Right cardiac atrium (tissue), 5 donors: ENCODE results near the gene EMSY. TPM values are rescaled to one million over a fixed set of nuclear protein-coding genes. Genes with fewer than 3 reads are reported as not detected.

Experiments
- ATAC-seq, 2 donors: fragments of 200-7000 bp; cut with Tn5 transposase; one replicate each; pipeline versions ENCODE4 v1.8.0 to v1.9.1; 2020; ENCODE audit warnings: moderate library complexity in 2 of 2, mild to moderate bottlenecking in 1 of 2
- DNase-seq, 3 donors: peaks; one replicate each; pipeline ENCODE4 v3.0.0-alpha.2; 2020
- H3K27ac ChIP-seq: one replicate; pipeline ENCODE4 v1.5.1; 2013; ENCODE audit warnings: mild to moderate bottlenecking, low read length, control low read depth, moderate library complexity
- H3K27me3 ChIP-seq: one replicate; pipeline ENCODE4 v1.6.1; 2013; ENCODE audit not compliant: control insufficient read depth, insufficient read depth
- H3K4me1 ChIP-seq: one replicate; pipeline ENCODE4 v1.6.1; 2013; ENCODE audit warnings: low read length; ENCODE audit not compliant: control insufficient read depth, insufficient read depth
- H3K4me3 ChIP-seq: one replicate; pipeline ENCODE4 v1.5.1; 2013; ENCODE audit warnings: low read length, control low read depth
- H3K9me3 ChIP-seq: one replicate; pipeline ENCODE4 v1.6.1; 2013; ENCODE audit warnings: low read length; ENCODE audit not compliant: control insufficient read depth
- WGBS: extraction: QIAGEN DNeasy Blood & Tissue Kit; methylation state at CpG from one replicate; pipeline ENCODE4 v1.1.7; 2013; 5-methylcytosine and 5-hydroxymethylcytosine counted together
- intact Hi-C, 4 donors: fragments of 100-400 bp; cut with DNase I; formaldehyde crosslinking; loops; one replicate each; pipeline versions ENCODE4 v1.11.0 to v1.14.0; 2022 to 2023
- polyA plus RNA-seq: library from polyadenylated mRNA; stranded (reverse); fragments of 200-250 nt; gene quantifications from one replicate; pipeline ENCODE4 v1.2.3, GENCODE V29; 2013
- total RNA-seq, 4 donors: library from RNA; stranded (reverse); fragmentation: NEBNext Ultra II Directional; extraction: Animal tissue kit (Norgen Biotek cat#: 25700); gene quantifications; one replicate each; pipeline ENCODE4 v1.2.1, GENCODE V29; 2021
- donor health status: healthy with polysubstance abuse.
- donor health status: DM: no; HTN: yes; CAD: no.
- donor health status: DM: no; HTN: no; CAD: no.
- donor health status: DM: no; HTN: yes; CAD: no; lungs with severe emphysema.
- donor health status: DM: yes; HTN: yes; CAD: no.

Gene EMSY
- total and polyA plus RNA-seq, 5 donors: 7.8 to 22.7 (median 19.7) TPM

DNA sequence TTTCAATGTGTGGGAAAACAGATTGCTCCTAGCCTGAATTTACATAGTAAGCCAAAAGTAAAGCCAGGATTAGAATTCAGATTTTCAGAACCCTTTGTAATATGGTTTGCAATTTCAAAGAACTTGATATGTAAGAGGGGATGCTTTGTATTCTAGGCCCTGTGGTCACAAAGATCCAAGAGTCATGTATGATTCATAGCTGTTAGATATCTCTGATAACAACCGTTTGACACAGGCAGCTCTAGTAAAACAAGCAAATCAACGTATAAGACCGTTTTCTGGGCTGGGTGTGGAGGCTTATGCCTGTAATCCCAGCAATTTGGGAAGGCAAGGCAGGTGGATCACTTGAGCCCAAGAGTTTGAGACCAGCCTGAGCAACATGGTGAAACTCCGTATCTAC, 79.6 kb downstream of the EMSY start:
- WGBS: 82% methylated on average over 4 of the region's 4 CpGs
- Histone ChIP-seq H3K4me3 (no peak overlapping the region), H3K27me3 (no peaks in the 10 kb centered on the region), H3K9me3 (no peaks in the 10 kb centered on the region), H3K4me1 (no peaks in the 10 kb centered on the region), H3K27ac (no peak overlapping the region)
- DNase-seq (no peak), ATAC-seq (no peak)
- intact Hi-C loops: loop anchor here in 1 of 4 donors (10.0 kb wide), 1 partner anchor 480 kb away; no protein-coding TSS in a partner anchor

DNA sequence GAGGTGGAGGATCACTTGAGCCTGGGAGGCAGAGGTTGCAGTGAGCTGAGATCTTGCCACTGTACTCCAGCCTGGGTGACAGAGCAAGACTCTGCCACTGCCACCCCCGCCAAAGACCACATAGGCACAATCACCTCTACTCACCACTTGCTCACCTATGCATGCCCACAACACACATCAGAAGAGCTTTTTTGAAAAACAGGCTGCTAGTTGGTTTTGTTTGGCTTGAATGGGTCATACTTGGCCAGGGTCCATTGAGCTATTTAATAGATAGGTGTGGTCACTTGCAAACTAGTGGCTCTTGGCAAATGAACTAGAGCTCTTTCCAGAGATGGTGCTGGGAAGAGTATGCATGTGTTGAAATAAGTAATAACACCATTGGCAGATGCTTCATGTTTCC, 80.1 kb downstream of the EMSY start:
- WGBS: 100% methylated on average over 1 of the region's 1 CpG
- peak in 1 of 3 donors; percentile 52 for DNase-seq

DNA sequence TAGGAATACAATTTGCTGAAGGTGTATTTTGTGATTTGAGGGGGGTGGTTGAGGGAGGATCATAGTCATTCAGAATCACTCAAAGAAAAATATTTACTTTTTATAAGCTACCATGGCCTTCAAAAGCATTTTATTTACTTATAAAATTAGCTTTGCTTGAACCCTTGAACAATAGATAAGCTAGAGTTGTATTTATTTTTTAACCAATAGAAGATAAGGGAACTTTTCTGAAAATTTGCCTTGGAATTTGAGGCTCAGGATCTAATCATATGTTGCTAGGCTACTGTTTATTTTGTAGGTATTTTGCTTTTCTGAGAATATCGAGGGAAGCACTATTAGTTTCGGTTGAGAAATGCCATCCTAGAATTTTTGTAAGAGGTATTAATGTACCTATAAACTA, 82.1 kb downstream of the EMSY start:
- intact Hi-C loops: loop anchor here in 1 of 4 donors (10.0 kb wide), 1 partner anchor 478 kb away; no protein-coding TSS in a partner anchor
- 35% methylated on average over 2 of the region's 2 CpGs for WGBS
- Histone ChIP-seq H3K27ac (no peak overlapping the region), H3K4me1 (no peaks in the 10 kb centered on the region), H3K4me3 (no peak overlapping the region), H3K9me3 (no peaks in the 10 kb centered on the region), H3K27me3 (no peaks in the 10 kb centered on the region)
- DNase-seq: no peak
- ATAC-seq: no peak

More for the DNA sequence above, 80.1 kb downstream of the EMSY start:
- intact Hi-C loops: loop anchor here in 1 of 4 donors (10.0 kb wide), 1 partner anchor 480 kb away; no protein-coding TSS in a partner anchor
- Histone ChIP-seq H3K9me3 (no peaks in the 10 kb centered on the region), H3K27me3 (no peaks in the 10 kb centered on the region), H3K27ac (no peak overlapping the region), H3K4me3 (no peak overlapping the region), H3K4me1 (no peaks in the 10 kb centered on the region)
- ATAC-seq: peak; percentile 85 to 94

DNA sequence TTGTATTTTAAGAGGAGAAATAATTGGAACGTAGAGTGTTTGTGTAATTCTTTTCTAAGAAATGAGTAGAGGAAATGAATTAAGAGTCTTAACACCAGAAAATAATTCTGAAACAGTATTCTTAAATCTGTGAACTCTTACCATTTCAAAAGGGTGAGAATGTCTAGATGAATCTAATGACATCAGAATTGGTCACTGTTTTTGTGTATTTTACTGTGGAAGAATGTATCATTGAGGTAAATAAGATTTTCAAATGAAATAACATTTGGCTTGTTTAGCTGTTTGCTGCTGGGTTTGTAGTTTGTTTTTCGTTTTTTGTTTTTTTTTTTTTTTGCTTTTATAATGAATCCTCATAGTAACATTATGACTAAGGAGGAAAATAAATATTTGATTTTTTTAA, 97.6 kb downstream of the EMSY start:
- intact Hi-C loops: no loop called here
- Histone ChIP-seq H3K4me1 (no peaks in the 10 kb centered on the region), H3K27ac (no peak overlapping the region), H3K9me3 (no peaks in the 10 kb centered on the region), H3K4me3 (no peak overlapping the region), H3K27me3 (no peaks in the 10 kb centered on the region)
- 77% methylated on average over 2 of the region's 2 CpGs for WGBS
- DNase-seq: no peak
- no peak for ATAC-seq

DNA sequence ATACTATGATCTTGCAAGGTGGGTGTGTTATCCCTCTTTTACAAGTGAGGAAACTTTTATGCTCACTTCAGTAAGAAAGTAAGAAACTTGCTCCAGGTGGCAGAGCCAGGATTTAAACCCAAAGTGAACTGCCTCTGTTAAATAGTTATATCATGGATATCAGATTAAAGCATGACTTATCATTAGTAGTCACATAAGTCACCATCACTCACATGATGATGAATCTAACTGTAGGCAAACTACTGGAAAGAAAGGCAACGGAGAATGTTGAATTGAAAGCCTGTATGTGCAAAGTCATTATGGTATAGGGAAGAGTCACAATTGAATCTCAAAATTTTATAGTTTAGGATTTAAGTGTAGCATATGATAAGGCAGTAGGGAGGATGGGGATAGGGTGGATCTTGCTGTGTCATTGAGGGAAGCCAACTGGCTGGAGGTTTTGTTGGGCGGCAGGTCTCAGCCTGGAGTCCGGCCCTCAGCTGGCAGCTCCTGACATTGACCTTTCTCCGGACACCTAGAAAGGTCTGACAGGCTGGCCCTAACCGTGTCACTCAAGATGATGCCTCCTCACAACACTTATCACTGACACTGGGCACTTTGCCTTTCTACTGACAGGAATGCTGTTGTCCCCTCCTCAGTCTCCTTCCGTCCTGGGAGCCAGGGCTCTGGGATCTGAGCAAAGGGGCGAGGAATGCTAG, 98.3 kb downstream of the EMSY start:
- WGBS: 77% methylated on average over 7 of the region's 7 CpGs

DNA sequence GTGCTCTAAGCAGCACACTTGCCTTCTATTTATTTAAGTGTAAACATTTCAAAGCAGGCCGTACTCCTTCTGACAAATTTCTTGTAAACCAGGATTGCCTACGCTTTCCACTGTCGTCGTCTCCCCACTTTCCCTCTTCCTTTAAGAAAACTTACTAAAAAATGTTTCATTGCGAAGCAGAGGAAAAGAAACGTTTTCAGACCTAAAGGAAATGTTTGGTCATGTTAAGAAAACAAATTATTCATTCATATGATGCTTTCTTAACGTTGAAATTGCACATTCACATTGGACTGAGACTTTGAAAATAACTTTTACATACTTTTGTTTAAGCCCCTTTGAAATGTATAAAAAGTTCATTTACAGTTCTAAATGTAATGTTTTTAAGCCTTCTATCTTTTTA, 106.0 kb downstream of the EMSY start:
- Histone ChIP-seq H3K9me3 (no peaks in the 10 kb centered on the region), H3K4me3 (no peak overlapping the region), H3K4me1 (no peaks in the 10 kb centered on the region), H3K27me3 (no peaks in the 10 kb centered on the region), H3K27ac (no peak overlapping the region)
- intact Hi-C loops: loop anchor here (5.0 to 10.0 kb wide), 2 partner anchors 132 to 134 kb away; no protein-coding TSS in a partner anchor
- no peak for DNase-seq
- 73% methylated on average over 7 of the region's 7 CpGs for WGBS
- ATAC-seq: no peak

More for the DNA sequence above, 98.3 kb downstream of the EMSY start:
- ATAC-seq (peak; percentile 42 to 68), DNase-seq (peak in 1 of 3 donors; percentile 51)
- H3K9me3 ChIP-seq: no peaks in the 10 kb centered on the region
- intact Hi-C loops: no loop called here
- H3K4me3 ChIP-seq: no peak overlapping the region
- H3K27me3 ChIP-seq: no peaks in the 10 kb centered on the region
- no peaks in the 10 kb centered on the region for H3K4me1 ChIP-seq
- H3K27ac ChIP-seq: no peak overlapping the region

DNA sequence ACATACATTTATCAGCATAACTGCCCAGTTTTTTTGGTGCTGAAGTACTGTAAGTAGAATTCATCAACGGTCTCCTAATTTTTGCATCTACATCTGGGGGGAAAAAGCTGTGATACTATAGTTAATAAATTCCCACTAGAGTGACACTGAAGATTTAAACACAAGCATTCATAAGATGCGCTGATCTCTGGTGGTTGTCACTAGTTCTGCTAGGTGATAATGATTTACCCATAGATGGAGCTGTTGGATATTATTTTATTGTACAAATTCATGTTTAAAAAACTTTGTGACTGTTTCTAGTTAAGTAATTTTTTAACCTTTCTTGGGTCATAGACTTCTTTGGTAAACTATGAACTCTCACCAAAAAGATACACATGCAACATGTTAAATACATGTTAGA, 106.6 kb downstream of the EMSY start:
- no peak for ATAC-seq
- H3K4me1 ChIP-seq: no peaks in the 10 kb centered on the region
- no peaks in the 10 kb centered on the region for H3K27me3 ChIP-seq
- H3K9me3 ChIP-seq: no peaks in the 10 kb centered on the region
- intact Hi-C loops: loop anchor here (5.0 to 10.0 kb wide), 2 partner anchors 131 to 133 kb away; no protein-coding TSS in a partner anchor
- H3K4me3 ChIP-seq: no peak overlapping the region
- DNase-seq: no peak
- no peak overlapping the region for H3K27ac ChIP-seq
- WGBS: 68% methylated on average over 2 of the region's 2 CpGs

DNA sequence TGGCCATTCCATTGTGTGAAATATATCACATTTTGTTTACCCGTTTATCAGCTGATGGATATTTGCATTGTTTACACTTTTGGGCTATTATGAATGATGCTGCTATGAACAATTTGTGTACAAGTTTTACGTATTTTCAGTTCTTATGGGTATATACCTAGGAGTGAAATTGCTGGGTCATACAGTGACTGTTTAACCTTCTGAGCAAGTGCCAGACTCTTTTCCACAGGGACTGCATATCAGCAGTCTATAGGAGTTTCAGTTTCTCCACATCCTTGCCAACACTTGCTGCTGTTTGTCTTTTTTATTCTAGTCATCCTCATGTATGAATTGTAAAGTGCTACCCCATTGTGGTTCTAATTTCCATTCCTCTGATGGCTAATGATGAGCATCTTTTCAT, 108.2 kb downstream of the EMSY start:
- WGBS: over 99% methylated on average over 2 of the region's 2 CpGs
- intact Hi-C loops: loop anchor here (5.0 to 10.0 kb wide), 2 partner anchors 129 to 132 kb away; no protein-coding TSS in a partner anchor
- H3K4me3 ChIP-seq: no peak overlapping the region

DNA sequence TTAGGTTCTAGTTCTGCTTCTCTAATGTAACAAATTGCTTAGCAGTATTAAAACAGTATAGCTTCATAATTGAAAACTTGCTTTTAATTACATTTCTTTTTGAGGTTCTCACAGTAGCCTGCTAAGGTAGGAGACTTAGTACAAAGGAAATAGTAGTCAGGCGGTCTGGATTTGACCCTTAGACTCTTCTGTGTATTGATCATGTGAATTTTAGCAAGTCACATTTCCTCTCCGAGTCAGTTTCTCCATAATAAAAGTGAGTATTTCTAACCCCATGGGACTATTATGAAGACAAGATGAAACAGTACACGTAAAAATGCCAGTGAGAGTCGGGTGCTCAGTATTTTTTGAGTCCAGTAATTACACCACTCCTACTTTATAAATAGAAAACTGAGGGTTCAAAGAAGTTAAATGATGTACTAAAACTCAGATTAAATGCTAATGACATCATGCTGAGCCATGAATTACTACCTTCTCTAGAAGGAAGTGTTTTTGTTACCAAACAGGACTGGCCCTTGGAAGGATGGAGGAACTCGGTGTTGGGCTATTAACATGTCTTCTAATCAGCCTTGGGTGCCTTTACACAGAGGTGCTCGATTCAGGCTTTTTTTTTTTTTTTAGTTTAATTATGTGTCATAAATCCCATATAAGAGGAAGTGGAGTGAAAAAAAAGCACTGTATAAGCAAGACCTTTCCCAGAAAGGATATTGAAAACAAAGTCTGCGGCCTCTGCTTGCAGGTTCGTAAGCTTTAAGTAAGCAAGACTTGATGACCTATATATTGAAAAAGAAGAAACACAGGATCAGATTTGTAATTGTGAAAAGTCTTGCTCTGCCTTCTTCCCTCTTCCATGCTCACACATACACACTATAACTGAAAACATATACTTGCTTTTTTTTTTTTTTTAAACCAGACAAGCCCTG, 109.0 kb downstream of the EMSY start:
- no peak for ATAC-seq
- intact Hi-C loops: loop anchor here (5.0 to 10.0 kb wide), 2 partner anchors 128 to 131 kb away; no protein-coding TSS in a partner anchor

More for the DNA sequence above, 108.2 kb downstream of the EMSY start:
- Histone ChIP-seq H3K27me3 (no peaks in the 10 kb centered on the region), H3K27ac (no peak overlapping the region), H3K4me1 (no peaks in the 10 kb centered on the region), H3K9me3 (no peaks in the 10 kb centered on the region)
- no peak for ATAC-seq
- DNase-seq: no peak

DNA sequence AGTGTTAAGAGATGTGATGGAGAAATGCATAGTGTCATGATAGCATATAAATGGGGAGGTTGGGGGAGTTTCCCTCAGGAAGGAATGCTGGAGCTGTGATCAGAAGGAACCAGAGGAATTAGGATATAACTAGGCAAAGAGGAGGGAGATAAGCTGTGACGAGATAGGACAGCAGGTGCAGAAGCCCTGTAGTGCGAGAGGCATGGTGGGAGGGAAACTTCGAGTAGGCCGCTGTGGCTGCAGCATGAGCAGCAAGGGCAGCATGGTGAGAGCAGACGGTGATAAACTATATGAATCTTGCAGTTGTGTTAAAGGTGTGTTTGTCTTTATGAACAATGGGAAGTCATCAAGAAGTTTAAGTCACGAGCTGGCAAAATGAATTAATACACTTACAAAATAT, 109.9 kb downstream of the EMSY start:
- Histone ChIP-seq H3K9me3 (no peaks in the 10 kb centered on the region), H3K4me1 (no peaks in the 10 kb centered on the region), H3K4me3 (no peak overlapping the region), H3K27ac (no peak overlapping the region), H3K27me3 (no peaks in the 10 kb centered on the region)
- ATAC-seq (no peak), DNase-seq (no peak)
- intact Hi-C loops: loop anchor here (5.0 to 10.0 kb wide), 2 partner anchors 128 to 130 kb away; no protein-coding TSS in a partner anchor
- WGBS: 72% methylated on average over 6 of the region's 6 CpGs

More for the DNA sequence above, 109.0 kb downstream of the EMSY start:
- Histone ChIP-seq H3K4me3 (no peak overlapping the region), H3K27ac (no peak overlapping the region), H3K9me3 (no peaks in the 10 kb centered on the region), H3K4me1 (no peaks in the 10 kb centered on the region), H3K27me3 (no peaks in the 10 kb centered on the region)
- 72% methylated on average over 8 of the region's 8 CpGs for WGBS
- no peak for DNase-seq
